Mucosa of descending colon (tissue), 3 donors: ENCODE results near the gene SH3RF3. TPM values are rescaled to one million over a fixed set of nuclear protein-coding genes. Genes with fewer than 3 reads are reported as not detected.

Experiments
- ATAC-seq: fragments of 200-7000 bp; cut with Tn5 transposase; one replicate; pipeline ENCODE4 v1.9.1; 2020; ENCODE audit warnings: mild to moderate bottlenecking, moderate library complexity
- DNase-seq, 3 donors: peaks; one replicate each; pipeline ENCODE4 v3.0.0-alpha.2; 2020
- H3K36me3 ChIP-seq: fragments of 200-600 bp; one replicate; pipeline ENCODE4 v1.8.0; 2021; ENCODE audit warnings: low read depth, mild to moderate bottlenecking
- H3K4me1 ChIP-seq: fragments of 200-600 bp; one replicate; pipeline ENCODE4 v1.8.0; 2021; ENCODE audit warnings: low read depth, mild to moderate bottlenecking
- H3K4me3 ChIP-seq: fragments of 200-600 bp; one replicate; pipeline ENCODE4 v1.8.0; 2021; ENCODE audit warnings: mild to moderate bottlenecking
- H3K9me3 ChIP-seq: fragments of 200-600 bp; one replicate; pipeline ENCODE4 v1.8.0; 2021; ENCODE audit warnings: mild to moderate bottlenecking
- intact Hi-C, 2 donors: fragments of 100-400 bp; cut with DNase I in 1 of 2; cut with micrococcal nuclease in 1 of 2; formaldehyde crosslinking; loops; one replicate each; pipeline versions ENCODE4 v1.11.0 to v1.11.1; 2022; cut with DNase I, micrococcal nuclease
- total RNA-seq, 3 donors: library from RNA; stranded (reverse); fragmentation: NEBNext Ultra II Directional in 2 of 3; extraction: Animal tissue kit (Norgen Biotek cat#: 25700) in 2 of 3; gene quantifications; one replicate each; pipeline versions ENCODE4 v1.2.1 to v1.2.4, GENCODE V29; 2021 to 2023
- TF ChIP-seq, protein P1 (sequence below): fragments of 200-600 bp; IDR thresholded peaks from one replicate; pipeline ENCODE4 v1.8.0; 2022; ENCODE audit warnings: antibody characterized with exemption, mild to moderate bottlenecking
- donor health status: DM: no; HTN: no; CAD: no; lungs with moderate emphysema.
- donor health status: DM: no; HTN: no; CAD: no.
- donor health status: DM: no; HTN: yes; CAD: no.

Gene SH3RF3
- total RNA-seq, 3 donors from 2014 or later: 1.9 to 3.7 (median 3.0) TPM

DNA sequence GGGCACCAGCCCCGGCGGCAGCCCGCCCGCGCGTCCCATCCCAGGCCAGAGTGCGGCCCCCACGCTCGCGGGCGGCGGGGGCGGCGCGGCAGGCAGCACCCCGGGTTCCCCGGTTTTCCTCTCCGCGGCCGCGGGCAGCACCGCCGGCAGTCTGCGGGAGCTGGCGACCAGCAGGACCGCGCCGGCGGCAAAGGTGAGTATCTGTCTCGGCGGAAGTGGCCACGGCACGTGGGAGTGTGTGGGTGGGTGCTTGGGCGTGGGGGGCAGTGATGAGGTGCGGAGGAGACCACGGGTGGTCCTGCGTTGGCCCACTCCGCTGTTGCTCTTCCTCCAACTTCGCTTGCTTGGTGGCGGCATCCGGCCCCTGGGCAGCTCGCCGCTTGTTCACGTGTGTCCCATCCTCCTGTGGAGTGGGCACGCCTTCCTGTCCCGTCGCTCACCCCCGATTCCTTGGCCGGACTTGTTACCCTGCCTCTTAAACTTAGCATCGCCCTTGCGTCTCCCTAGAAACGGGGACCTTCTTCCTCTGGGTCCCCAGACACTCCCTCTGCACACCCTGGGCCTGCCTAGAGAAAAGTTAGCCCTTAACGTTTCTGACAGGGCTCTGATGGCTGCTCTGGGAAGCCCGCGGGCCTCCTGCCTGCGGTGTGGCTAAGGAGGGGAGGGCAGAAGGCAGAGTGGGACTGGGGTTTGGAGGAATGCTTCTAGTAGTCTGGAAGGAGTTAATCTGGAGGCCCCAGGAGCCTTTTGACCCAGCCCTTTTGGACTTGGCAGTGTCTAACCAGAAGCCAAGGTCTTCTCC lies 1.1 kb downstream of the SH3RF3 start:
- no peaks in the 10 kb centered on the region for H3K36me3 ChIP-seq
- H3K9me3 ChIP-seq: no peaks in the 10 kb centered on the region
- no peak overlapping the region for H3K4me3 ChIP-seq
- no peak for ATAC-seq
- no peak for DNase-seq
- H3K4me1 ChIP-seq: peaks cover 15% of the 10 kb centered on the region
- TF ChIP-seq, protein P1, sequence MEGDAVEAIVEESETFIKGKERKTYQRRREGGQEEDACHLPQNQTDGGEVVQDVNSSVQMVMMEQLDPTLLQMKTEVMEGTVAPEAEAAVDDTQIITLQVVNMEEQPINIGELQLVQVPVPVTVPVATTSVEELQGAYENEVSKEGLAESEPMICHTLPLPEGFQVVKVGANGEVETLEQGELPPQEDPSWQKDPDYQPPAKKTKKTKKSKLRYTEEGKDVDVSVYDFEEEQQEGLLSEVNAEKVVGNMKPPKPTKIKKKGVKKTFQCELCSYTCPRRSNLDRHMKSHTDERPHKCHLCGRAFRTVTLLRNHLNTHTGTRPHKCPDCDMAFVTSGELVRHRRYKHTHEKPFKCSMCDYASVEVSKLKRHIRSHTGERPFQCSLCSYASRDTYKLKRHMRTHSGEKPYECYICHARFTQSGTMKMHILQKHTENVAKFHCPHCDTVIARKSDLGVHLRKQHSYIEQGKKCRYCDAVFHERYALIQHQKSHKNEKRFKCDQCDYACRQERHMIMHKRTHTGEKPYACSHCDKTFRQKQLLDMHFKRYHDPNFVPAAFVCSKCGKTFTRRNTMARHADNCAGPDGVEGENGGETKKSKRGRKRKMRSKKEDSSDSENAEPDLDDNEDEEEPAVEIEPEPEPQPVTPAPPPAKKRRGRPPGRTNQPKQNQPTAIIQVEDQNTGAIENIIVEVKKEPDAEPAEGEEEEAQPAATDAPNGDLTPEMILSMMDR: no peak
- intact Hi-C loops: loop anchor here (10.0 kb wide), 2 partner anchors 195 to 385 kb away; no protein-coding TSS in a partner anchor

GRCh38 chr2:109130723-109130995 lies 1.7 kb downstream of the SH3RF3 start:
- intact Hi-C loops: loop anchor here in 1 of 2 donors (10.0 kb wide), 1 partner anchor 194 kb away; no protein-coding TSS in a partner anchor
- ATAC-seq: no peak

DNA sequence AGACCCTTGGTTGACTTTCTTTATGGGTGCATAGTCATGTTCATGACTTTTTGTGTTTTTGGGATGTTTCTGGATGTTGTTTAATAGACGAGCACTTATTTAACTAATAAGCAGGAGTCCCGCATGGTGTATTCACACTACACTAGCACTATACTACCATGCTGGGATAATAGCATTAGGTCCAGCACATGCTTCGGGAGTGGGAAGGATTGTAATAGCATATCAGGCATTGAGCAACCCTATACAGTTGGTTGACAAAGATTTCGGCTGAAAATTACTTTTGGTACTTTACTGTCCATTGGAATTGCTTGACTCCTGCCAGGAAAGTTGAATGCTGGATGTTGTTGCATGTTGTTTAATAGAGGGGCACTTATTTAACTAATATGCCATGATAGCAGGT lies 2.8 kb downstream of the SH3RF3 start:
- no peak for ATAC-seq
- Histone ChIP-seq H3K9me3 (no peaks in the 10 kb centered on the region), H3K4me3 (no peak overlapping the region), H3K36me3 (no peaks in the 10 kb centered on the region), H3K4me1 (peaks cover 15% of the 10 kb centered on the region)
- no peak for DNase-seq
- intact Hi-C loops: loop anchor here in 1 of 2 donors (10.0 kb wide), 1 partner anchor 193 kb away; no protein-coding TSS in a partner anchor
- TF ChIP-seq, protein P1: no peak

More at GRCh38 chr2:109130723-109130995, 1.7 kb downstream of the SH3RF3 start:
- H3K36me3 ChIP-seq: no peaks in the 10 kb centered on the region
- H3K9me3 ChIP-seq: no peaks in the 10 kb centered on the region
- TF ChIP-seq, protein P1: no peak
- H3K4me3 ChIP-seq: no peak overlapping the region
- H3K4me1 ChIP-seq: peaks cover 15% of the 10 kb centered on the region
- DNase-seq: no peak

DNA sequence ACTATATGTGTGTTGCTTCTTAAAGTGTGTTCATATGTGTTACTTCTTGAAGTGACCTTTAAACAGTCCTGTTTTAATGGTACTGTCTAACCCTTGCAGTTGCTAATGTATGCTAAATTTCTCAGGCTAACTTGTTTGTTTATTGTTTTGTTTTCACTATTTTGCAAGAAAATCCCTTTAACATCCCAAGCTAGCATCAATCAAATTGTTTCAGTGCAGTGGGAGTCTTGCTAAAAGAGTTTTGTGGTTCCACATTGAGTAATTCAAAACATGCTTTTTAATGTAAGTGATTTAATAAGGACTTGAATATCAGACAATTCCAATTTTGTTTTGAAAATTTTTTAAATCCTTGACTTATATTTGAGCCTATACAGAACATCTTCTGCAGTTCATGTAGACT lies 3.6 kb downstream of the SH3RF3 start:
- Histone ChIP-seq H3K4me1 (peaks cover 14% of the 10 kb centered on the region), H3K36me3 (no peaks in the 10 kb centered on the region), H3K9me3 (no peaks in the 10 kb centered on the region), H3K4me3 (no peak overlapping the region)
- DNase-seq (no peak), ATAC-seq (no peak)
- intact Hi-C loops: loop anchor here in 1 of 2 donors (10.0 kb wide), 1 partner anchor 192 kb away; no protein-coding TSS in a partner anchor
- TF ChIP-seq, protein P1: no peak

GRCh38 chr2:109133746-109134145 lies 4.7 kb downstream of the SH3RF3 start:
- Histone ChIP-seq H3K9me3 (no peaks in the 10 kb centered on the region), H3K4me3 (no peak overlapping the region), H3K4me1 (peaks cover 7% of the 10 kb centered on the region), H3K36me3 (no peaks in the 10 kb centered on the region)
- no peak for DNase-seq
- TF ChIP-seq, protein P1: no peak
- intact Hi-C loops: loop anchor here in 1 of 2 donors (10.0 kb wide), 1 partner anchor 191 kb away; no protein-coding TSS in a partner anchor
- no peak for ATAC-seq
